Activated CD4-positive, alpha-beta T cell treated with anti-CD3 and anti-CD28 coated beads, Interleukin-2, amount 50 U/mL, for 4 hours (primary cell): ENCODE results near the gene CDK9.

Experiments
- DNase-seq, 2 experiments: peaks; one replicate each; pipeline ENCODE4 v3.0.0-alpha.2; 2020

The CDK9 gene

GRCh38 chr9:127805620-127806019, 19.8 kb downstream of the CDK9 start:
- DNase-seq: no peak

- no peak for DNase-seq
Measured at GRCh38 chr9:127806871-127807270, 21.0 kb downstream of the CDK9 start.

GRCh38 chr9:127808347-127809001, 22.6 kb downstream of the CDK9 start:
- DNase-seq: no peak

GRCh38 chr9:127809002-127809539, 23.2 kb downstream of the CDK9 start:
- no peak for DNase-seq

GRCh38 chr9:127809540-127810377, 23.9 kb downstream of the CDK9 start:
- DNase-seq: no peak

- DNase-seq: no peak
Measured at GRCh38 chr9:127810378-127811187, 24.7 kb downstream of the CDK9 start.

GRCh38 chr9:127812011-127812410, 26.2 kb downstream of the CDK9 start:
- DNase-seq: no peak

- DNase-seq: no peak
Measured at GRCh38 chr9:127812936-127813675, 27.3 kb downstream of the CDK9 start.

GRCh38 chr9:127813686-127814226, 27.9 kb downstream of the CDK9 start:
- no peak for DNase-seq

- DNase-seq: no peak
Measured at GRCh38 chr9:127814619-127815511, 29.0 kb downstream of the CDK9 start.

GRCh38 chr9:127815512-127816361, 29.9 kb downstream of the CDK9 start:
- no peak for DNase-seq

- no peak for DNase-seq
Measured at GRCh38 chr9:127816362-127816725, 30.5 kb downstream of the CDK9 start.

- DNase-seq: no peak
Measured at GRCh38 chr9:127816728-127817127, 30.9 kb downstream of the CDK9 start.

- DNase-seq: no peak
Measured at GRCh38 chr9:127817881-127818434, 32.1 kb downstream of the CDK9 start.

- no peak for DNase-seq
Measured at GRCh38 chr9:127818574-127818973, 32.7 kb downstream of the CDK9 start.

GRCh38 chr9:127822108-127822507, 36.3 kb downstream of the CDK9 start:
- no peak for DNase-seq

GRCh38 chr9:127825319-127826051, 39.7 kb downstream of the CDK9 start:
- DNase-seq: no peak

GRCh38 chr9:127826253-127826913, 40.5 kb downstream of the CDK9 start:
- no peak for DNase-seq
